ENCODE results near the gene HDDC3. TPM values are rescaled to one million over a fixed set of nuclear protein-coding genes. Genes with fewer than 3 reads are reported as not detected.
A peak's percentile ranks its signal among the peaks of the same experiment; 100 is the strongest.

Gene HDDC3
- total and polyA plus RNA-seq, 9 of the 15 experiments (the other 6 are each of a cell fraction or from before 2014, with no cell fraction given), result 14.9 to 55.8 (median 36.9) TPM

DNA sequence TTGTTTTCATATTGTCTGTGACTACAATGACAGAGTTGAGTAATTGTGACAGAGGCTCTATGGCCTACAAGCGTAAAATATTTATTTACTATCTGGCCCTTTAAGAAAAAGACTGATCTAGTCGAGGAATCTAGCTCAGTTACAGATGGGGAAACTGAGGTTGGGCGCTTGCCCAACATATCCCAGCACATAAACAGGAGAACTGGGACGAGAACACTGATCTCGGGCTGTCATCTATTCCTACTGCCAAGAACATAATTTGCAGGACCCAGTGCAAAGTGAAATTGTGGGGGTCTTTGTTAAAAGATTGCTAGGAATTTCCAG is 46.1 kb downstream of the HDDC3 start (continued):
- TF ChIP-seq, protein P1, sequence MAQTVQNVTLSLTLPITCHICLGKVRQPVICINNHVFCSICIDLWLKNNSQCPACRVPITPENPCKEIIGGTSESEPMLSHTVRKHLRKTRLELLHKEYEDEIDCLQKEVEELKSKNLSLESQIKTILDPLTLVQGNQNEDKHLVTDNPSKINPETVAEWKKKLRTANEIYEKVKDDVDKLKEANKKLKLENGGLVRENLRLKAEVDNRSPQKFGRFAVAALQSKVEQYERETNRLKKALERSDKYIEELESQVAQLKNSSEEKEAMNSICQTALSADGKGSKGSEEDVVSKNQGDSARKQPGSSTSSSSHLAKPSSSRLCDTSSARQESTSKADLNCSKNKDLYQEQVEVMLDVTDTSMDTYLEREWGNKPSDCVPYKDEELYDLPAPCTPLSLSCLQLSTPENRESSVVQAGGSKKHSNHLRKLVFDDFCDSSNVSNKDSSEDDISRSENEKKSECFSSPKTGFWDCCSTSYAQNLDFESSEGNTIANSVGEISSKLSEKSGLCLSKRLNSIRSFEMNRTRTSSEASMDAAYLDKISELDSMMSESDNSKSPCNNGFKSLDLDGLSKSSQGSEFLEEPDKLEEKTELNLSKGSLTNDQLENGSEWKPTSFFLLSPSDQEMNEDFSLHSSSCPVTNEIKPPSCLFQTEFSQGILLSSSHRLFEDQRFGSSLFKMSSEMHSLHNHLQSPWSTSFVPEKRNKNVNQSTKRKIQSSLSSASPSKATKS (CRISPR knock-in tag; IDR thresholded peaks at IDR 0.05), result no peak
- TF ChIP-seq, protein P2, sequence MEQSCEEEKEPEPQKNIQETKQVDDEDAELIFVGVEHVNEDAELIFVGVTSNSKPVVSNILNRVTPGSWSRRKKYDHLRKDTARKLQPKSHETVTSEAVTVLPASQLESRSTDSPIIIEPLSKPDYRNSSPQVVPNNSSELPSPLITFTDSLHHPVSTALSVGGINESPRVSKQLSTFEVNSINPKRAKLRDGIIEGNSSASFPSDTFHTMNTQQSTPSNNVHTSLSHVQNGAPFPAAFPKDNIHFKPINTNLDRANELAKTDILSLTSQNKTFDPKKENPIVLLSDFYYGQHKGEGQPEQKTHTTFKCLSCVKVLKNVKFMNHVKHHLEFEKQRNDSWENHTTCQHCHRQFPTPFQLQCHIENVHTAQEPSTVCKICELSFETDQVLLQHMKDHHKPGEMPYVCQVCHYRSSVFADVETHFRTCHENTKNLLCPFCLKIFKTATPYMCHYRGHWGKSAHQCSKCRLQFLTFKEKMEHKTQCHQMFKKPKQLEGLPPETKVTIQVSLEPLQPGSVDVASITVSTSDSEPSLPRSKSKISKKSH (CRISPR knock-in tag; IDR thresholded peaks at IDR 0.05), result no peak
- no peak for TF ChIP-seq PTBP1 (IDR thresholded peaks at IDR 0.05; ENCODE audit: low read depth, low read length)
- no peak for TF ChIP-seq GTF2F1 (IDR thresholded peaks at IDR 0.05; ENCODE audit: low read depth, low read length)
- no peak for TF ChIP-seq POLR3G (IDR thresholded peaks at IDR 0.05; ENCODE audit: extremely low read depth, insufficient read length, insufficient replicate concordance)
- TF ChIP-seq ZNF134 (CRISPR knock-in tag; conservative IDR thresholded peaks at IDR 0.05), result no peak
- no peak for TF ChIP-seq ESRRA (IDR thresholded peaks at IDR 0.05; ENCODE audit: borderline replicate concordance, low read depth)
- TF ChIP-seq CAMTA2 (CRISPR knock-in tag; conservative IDR thresholded peaks at IDR 0.05), result no peak
- TF ChIP-seq, protein P3, sequence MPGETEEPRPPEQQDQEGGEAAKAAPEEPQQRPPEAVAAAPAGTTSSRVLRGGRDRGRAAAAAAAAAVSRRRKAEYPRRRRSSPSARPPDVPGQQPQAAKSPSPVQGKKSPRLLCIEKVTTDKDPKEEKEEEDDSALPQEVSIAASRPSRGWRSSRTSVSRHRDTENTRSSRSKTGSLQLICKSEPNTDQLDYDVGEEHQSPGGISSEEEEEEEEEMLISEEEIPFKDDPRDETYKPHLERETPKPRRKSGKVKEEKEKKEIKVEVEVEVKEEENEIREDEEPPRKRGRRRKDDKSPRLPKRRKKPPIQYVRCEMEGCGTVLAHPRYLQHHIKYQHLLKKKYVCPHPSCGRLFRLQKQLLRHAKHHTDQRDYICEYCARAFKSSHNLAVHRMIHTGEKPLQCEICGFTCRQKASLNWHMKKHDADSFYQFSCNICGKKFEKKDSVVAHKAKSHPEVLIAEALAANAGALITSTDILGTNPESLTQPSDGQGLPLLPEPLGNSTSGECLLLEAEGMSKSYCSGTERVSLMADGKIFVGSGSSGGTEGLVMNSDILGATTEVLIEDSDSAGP (CRISPR knock-in tag; IDR thresholded peaks at IDR 0.05), result peak; percentile 86
- TF ChIP-seq ZNF23 (CRISPR knock-in tag; IDR thresholded peaks at IDR 0.05), result no peak
- TF ChIP-seq, protein P4, sequence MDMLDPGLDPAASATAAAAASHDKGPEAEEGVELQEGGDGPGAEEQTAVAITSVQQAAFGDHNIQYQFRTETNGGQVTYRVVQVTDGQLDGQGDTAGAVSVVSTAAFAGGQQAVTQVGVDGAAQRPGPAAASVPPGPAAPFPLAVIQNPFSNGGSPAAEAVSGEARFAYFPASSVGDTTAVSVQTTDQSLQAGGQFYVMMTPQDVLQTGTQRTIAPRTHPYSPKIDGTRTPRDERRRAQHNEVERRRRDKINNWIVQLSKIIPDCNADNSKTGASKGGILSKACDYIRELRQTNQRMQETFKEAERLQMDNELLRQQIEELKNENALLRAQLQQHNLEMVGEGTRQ (CRISPR knock-in tag; IDR thresholded peaks at IDR 0.05), result no peak
- TF ChIP-seq TCF7 (IDR thresholded peaks at IDR 0.05; ENCODE audit: borderline replicate concordance), result no peak
- TF ChIP-seq, protein P5, sequence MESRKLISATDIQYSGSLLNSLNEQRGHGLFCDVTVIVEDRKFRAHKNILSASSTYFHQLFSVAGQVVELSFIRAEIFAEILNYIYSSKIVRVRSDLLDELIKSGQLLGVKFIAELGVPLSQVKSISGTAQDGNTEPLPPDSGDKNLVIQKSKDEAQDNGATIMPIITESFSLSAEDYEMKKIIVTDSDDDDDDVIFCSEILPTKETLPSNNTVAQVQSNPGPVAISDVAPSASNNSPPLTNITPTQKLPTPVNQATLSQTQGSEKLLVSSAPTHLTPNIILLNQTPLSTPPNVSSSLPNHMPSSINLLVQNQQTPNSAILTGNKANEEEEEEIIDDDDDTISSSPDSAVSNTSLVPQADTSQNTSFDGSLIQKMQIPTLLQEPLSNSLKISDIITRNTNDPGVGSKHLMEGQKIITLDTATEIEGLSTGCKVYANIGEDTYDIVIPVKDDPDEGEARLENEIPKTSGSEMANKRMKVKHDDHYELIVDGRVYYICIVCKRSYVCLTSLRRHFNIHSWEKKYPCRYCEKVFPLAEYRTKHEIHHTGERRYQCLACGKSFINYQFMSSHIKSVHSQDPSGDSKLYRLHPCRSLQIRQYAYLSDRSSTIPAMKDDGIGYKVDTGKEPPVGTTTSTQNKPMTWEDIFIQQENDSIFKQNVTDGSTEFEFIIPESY (CRISPR knock-in tag; IDR thresholded peaks at IDR 0.05), result 0 out of 2 replicates have a peak, but pooled peaks have one; percentile 5
